Fibroblast of the aortic adventitia (primary cell): Measurements from ENCODE around the gene SLC22A12. TPM values are rescaled to one million over a fixed set of nuclear protein-coding genes. Genes with fewer than 3 reads are reported as not detected.

Experiments
- DNase-seq: peaks from one replicate; pipeline ENCODE4 v3.0.0-alpha.2; 2010; ENCODE audit warnings: low read depth
- H3K4me3 ChIP-seq: 2 replicates; pipeline ENCODE4 v1.5.1; 2011; ENCODE audit warnings: low read depth, mild to moderate bottlenecking, control low read depth, low read length, moderate library complexity
- total RNA-seq: library from RNA; depleted of rRNA; stranded (reverse); fragments of >200 nt; gene quantifications from 2 replicates; pipeline ENCODE4 v1.2.3, GENCODE V29; 2012; ENCODE audit warnings: low replicate concordance
- TF ChIP-seq, protein P1 (sequence below): IDR thresholded peaks from 2 replicates; pipeline ENCODE4 v1.5.1; 2011; ENCODE audit warnings: mild to moderate bottlenecking, low read length, control low read depth, inconsistent platforms; ENCODE audit not compliant: insufficient read depth

Gene SLC22A12
- total RNA-seq, 1 donor = not detected

- H3K4me3 ChIP-seq = no peak overlapping the region
- TF ChIP-seq, protein P1, sequence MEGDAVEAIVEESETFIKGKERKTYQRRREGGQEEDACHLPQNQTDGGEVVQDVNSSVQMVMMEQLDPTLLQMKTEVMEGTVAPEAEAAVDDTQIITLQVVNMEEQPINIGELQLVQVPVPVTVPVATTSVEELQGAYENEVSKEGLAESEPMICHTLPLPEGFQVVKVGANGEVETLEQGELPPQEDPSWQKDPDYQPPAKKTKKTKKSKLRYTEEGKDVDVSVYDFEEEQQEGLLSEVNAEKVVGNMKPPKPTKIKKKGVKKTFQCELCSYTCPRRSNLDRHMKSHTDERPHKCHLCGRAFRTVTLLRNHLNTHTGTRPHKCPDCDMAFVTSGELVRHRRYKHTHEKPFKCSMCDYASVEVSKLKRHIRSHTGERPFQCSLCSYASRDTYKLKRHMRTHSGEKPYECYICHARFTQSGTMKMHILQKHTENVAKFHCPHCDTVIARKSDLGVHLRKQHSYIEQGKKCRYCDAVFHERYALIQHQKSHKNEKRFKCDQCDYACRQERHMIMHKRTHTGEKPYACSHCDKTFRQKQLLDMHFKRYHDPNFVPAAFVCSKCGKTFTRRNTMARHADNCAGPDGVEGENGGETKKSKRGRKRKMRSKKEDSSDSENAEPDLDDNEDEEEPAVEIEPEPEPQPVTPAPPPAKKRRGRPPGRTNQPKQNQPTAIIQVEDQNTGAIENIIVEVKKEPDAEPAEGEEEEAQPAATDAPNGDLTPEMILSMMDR = no peak
- no peak for DNase-seq
Measured at GRCh38 chr11:64643256-64643881, 52.3 kb downstream of the SLC22A12 start.

GRCh38 chr11:64643920-64644646, 53.1 kb downstream of the SLC22A12 start:
- no peak for DNase-seq
- H3K4me3 ChIP-seq = no peak overlapping the region
- TF ChIP-seq, protein P1 = no peak

- TF ChIP-seq, protein P1 = peak; percentile 24
- H3K4me3 ChIP-seq = no peak overlapping the region
- DNase-seq = no peak
Measured at GRCh38 chr11:64644647-64645275, 53.7 kb downstream of the SLC22A12 start.

- TF ChIP-seq, protein P1 = no peak
- H3K4me3 ChIP-seq = no peak overlapping the region
- no peak for DNase-seq
Measured at GRCh38 chr11:64647019-64647779, 56.2 kb downstream of the SLC22A12 start.

- no peak overlapping the region for H3K4me3 ChIP-seq
- TF ChIP-seq, protein P1 = no peak
- DNase-seq = no peak
Measured at GRCh38 chr11:64648551-64648950, 57.5 kb downstream of the SLC22A12 start.

DNA sequence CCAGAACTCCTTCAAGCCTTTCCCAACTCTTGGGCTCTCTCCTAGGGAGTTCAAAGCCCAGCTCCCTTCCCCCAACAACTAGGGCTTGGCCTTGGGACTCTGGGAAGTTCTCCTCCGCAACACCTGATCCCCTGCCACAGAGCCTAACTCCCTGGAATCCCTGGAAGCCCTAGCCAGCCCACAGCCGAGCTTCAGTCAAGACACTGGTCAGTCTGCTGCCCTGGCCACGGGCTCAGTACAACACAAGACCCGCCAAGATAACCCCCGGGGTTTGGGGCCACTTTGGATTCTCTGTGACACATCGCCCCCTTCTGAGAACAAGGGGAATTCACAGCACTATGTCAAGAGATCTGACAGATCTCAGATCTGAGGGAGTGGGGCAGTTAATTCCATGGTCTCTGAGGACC, 58.3 kb downstream of the SLC22A12 start:
- peak; percentile 33 for DNase-seq
- TF ChIP-seq, protein P1 = peak; percentile 52
- H3K4me3 ChIP-seq = no peak overlapping the region
